GM12873 (cell line): ENCODE data around the gene LRRC8A.

Experiments
- TF ChIP-seq, protein P1 (sequence below): IDR thresholded peaks from 2 replicates; pipeline ENCODE4 v1.5.1; 2012; ENCODE audit warnings: low read depth, mild to moderate bottlenecking, moderate library complexity, low read length, control low read depth; ENCODE audit not compliant: insufficient read depth; ENCODE audit errors: missing control alignments

Gene LRRC8A

DNA sequence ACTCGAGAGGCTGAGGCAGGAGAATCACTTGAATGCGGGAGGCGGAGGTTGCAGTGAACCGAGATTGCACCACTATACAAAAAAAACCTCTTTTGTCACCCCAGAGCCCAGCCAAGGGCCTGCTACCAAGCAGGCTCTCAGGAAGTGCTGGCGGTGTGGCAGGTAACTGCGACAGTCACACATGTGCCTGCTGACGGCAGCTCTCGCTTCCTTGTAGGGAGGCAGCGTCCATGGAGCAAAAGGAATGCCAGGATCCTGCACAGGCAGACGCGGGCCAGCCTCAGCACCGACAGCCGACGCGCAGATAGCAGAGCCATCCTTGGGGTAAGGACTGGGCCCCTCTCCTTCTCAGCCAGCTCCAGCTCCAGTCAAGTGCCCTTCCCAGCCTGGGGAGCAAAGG is 3.9 kb downstream of the LRRC8A start:
- TF ChIP-seq, protein P1, sequence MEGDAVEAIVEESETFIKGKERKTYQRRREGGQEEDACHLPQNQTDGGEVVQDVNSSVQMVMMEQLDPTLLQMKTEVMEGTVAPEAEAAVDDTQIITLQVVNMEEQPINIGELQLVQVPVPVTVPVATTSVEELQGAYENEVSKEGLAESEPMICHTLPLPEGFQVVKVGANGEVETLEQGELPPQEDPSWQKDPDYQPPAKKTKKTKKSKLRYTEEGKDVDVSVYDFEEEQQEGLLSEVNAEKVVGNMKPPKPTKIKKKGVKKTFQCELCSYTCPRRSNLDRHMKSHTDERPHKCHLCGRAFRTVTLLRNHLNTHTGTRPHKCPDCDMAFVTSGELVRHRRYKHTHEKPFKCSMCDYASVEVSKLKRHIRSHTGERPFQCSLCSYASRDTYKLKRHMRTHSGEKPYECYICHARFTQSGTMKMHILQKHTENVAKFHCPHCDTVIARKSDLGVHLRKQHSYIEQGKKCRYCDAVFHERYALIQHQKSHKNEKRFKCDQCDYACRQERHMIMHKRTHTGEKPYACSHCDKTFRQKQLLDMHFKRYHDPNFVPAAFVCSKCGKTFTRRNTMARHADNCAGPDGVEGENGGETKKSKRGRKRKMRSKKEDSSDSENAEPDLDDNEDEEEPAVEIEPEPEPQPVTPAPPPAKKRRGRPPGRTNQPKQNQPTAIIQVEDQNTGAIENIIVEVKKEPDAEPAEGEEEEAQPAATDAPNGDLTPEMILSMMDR = no peak

DNA sequence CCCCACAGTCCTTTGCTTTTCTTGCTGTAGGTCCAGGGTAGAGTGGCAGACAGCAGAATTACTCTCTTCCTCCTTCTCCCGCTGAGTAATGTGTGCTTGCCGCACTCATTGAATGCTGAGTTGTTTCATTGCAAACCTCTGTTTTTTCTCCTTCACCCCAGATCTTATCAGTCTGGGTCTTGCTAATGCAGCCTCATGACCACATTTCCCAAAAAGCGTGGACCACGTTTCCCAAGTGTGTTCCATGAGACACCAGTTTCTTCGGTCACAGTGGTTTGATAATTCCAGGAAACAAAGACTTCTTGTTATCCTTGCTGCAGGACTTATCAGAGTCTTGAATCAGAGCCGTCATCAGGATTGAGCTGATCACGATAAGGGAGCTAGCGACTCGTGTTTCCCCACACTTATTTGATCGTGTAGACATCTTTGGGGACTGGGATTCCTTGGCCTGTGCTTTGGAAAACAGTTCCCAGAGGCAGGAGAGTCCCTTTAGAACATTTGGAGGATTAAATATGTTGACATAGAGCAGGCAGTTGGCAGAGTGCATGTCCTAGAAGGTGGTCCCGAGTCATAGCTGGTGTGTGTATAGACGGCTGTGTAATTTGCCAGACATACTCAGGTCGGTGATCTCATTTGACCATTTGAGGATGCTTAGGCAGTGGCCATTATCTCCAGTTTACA is 4.4 kb downstream of the LRRC8A start:
- TF ChIP-seq, protein P1 = no peak

DNA sequence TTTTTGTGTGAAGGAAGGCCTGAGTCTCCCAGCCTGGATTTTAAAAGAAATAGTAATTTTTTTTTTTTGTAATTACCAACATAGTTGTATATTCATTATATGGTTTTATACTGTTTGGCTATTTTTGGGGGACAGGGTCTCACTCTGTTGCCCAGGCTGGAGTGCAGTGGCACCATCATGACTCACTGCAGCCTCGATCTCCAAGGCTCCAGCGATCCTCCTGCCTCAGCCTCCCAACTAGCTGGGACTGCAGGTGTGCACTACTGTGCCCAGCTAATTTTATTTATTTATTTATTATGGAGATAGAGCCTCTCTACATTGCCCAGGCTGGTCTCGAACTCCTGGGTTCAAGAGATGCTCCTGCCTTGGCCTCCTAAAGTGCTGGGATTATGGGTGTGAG is 5.1 kb downstream of the LRRC8A start:
- TF ChIP-seq, protein P1 = no peak

DNA sequence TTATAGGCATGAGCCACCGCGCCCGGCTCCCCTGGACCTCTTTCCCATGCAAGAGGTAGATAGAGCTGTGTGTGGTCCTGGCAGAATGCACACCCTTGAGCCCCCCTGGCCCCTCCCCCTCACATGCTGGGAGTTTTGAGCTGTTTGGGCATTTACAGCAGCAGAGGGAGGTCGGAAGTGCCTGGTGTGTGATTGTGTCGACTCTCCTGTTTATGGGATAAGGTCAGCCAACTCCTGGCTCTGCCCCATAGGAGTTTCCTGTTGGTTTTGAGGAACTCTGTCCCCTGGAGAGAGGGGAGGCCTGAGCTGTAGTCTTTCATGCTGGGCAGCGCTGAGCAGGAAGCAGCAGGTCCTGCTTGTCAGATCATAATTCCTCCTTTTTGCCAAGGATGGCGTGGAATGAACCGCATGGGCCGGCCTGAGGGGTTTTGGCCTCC is 6.0 kb downstream of the LRRC8A start:
- TF ChIP-seq, protein P1 = no peak

DNA sequence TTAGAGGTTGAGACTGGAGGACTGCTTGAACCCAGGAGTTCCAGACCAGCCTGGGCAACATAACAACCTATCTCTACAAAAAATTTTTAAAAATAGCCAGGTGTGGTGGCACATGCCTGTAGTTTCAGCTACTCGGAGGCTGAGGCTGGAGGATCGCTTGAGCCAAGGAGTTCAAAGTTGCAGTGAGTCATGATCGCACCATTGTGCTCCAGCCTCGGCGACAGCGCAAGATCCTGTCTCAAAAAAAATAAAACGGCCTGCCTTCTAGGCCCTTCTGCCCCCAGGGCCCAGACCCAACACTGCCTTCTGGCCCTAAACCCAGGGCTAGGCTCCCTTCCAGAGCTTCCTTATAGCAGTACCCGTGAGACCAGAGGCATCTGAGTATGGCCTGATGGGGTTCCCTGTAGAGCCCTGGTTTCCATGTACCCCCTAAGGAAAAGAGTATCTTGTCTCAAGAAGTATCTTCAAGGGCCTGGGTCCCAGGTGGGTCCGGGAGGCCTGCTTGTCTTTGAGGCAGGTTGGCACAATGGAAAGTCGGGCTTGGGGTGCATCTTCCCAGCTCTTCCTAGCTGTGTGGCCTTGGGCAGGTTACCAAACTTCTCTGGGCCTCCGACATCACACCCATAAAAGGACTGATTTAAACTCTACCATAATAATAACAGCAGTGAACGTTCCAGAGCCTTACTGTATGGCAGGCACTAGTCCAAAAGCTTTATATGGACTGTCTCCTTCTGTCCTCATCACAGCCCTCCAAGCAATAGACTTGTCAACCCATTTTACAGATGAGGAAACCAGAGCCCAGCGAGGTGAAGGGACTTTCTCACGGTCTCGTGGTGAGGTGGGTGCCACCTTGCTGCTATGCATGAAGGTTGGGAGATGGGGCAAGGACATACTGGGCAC is 9.6 kb downstream of the LRRC8A start:
- TF ChIP-seq, protein P1 = no peak

DNA sequence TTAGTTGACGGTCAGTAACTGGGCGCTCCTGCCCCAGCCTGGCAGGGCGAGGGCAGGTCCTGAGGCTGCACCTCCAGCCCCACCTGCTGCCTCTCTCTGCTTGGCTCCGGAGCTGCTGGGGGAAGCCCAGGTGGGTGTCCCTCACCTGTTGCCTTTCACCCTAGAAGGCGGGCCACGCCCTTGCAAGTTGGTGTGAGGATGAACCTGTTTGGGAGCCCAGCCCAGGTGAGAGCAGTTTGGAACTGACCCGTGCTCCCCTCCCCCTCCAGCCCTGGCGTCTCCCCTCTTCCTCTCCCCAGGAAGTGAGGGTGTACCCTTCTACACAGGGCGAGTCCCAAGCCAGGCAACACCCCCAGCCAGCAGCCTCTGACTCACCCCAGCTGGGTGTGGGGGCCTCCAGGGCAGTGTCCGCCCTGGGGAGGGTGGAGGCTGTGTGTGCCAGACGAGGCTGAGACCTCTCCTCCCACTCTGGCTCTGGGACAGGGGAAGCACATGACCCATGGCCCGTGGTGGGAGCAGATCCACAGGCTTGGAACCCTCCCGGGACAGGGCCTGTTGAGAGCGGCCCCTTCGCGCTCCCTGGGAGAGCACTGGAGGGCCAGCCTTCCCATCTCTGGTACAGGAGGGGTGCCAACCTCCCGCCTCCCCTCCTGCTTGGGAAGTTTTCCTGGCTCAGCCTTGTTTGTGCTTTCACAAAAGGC is 10.4 kb downstream of the LRRC8A start:
- TF ChIP-seq, protein P1 = no peak

DNA sequence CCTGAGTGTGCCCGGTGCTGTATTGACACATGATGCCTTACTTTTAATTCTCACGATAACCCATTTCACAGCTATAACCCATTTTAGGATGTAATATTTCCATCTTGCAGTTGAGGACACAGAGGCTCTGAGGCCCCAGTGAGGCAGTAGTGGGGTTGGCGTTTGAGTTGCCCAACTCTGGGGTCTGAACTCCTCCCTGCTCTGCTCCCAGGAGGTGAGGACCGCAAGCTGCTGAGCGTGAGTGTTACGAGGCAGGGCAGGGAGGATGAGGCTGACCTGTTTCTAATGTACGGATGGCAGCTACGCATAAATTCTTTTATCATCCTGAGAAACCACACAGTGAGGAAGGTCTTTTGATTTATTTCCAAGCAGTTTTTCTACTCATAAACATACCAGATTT is 11.4 kb downstream of the LRRC8A start:
- TF ChIP-seq, protein P1 = no peak
